Activated T-helper 1 cell treated with anti-CD3 and anti-CD28 coated beads, Interleukin-12 subunit alpha, Interleukin-12 subunit beta, Interleukin-2, Interleukin-4 antibody, amounts not matched to agents 30 ng/mL and 10 ng/mL and 1 ng/mL, durations not matched to agents 14 hours and 24 hours and 36 hours (primary cell): ENCODE results near the gene PRDM2. TPM values are rescaled to one million over a fixed set of nuclear protein-coding genes. Genes with fewer than 3 reads are reported as not detected.
A peak's percentile ranks its signal among the peaks of the same experiment; 100 is the strongest.

ENCODE experiments used
- DNase-seq: peaks from one replicate; pipeline ENCODE4 v3.0.0; 2021; ENCODE audit warnings: low spot score
- H3K27ac Mint-ChIP-seq: one replicate; pipeline ENCODE4 v1.8.0; 2021; ENCODE audit warnings: mild to moderate bottlenecking, mixed read lengths
- H3K27me3 Mint-ChIP-seq: one replicate; pipeline ENCODE4 v1.8.0; 2022; ENCODE audit warnings: mild to moderate bottlenecking, moderate library complexity, mixed read lengths; ENCODE audit not compliant: insufficient read depth
- H3K36me3 Mint-ChIP-seq: one replicate; pipeline ENCODE4 v1.8.0; 2021; ENCODE audit warnings: low read depth, mixed read lengths
- H3K4me1 Mint-ChIP-seq: one replicate; pipeline ENCODE4 v1.8.0; 2021; ENCODE audit warnings: low read depth, mixed read lengths
- H3K4me3 Mint-ChIP-seq: one replicate; pipeline ENCODE4 v1.8.0; 2021; ENCODE audit warnings: mild to moderate bottlenecking, moderate library complexity, mixed read lengths
- H3K9me3 Mint-ChIP-seq: one replicate; pipeline ENCODE4 v1.8.0; 2021; ENCODE audit warnings: mixed read lengths
- intact Hi-C: fragments of 100-400 bp; cut with micrococcal nuclease; formaldehyde crosslinking; loops from one replicate; pipeline ENCODE4 v1.15.1; 2024
- total RNA-seq: library from RNA; stranded (reverse); gene quantifications from 2 replicates; pipeline ENCODE4 v1.2.3, GENCODE V29; 2022

PRDM2 gene, protein sequence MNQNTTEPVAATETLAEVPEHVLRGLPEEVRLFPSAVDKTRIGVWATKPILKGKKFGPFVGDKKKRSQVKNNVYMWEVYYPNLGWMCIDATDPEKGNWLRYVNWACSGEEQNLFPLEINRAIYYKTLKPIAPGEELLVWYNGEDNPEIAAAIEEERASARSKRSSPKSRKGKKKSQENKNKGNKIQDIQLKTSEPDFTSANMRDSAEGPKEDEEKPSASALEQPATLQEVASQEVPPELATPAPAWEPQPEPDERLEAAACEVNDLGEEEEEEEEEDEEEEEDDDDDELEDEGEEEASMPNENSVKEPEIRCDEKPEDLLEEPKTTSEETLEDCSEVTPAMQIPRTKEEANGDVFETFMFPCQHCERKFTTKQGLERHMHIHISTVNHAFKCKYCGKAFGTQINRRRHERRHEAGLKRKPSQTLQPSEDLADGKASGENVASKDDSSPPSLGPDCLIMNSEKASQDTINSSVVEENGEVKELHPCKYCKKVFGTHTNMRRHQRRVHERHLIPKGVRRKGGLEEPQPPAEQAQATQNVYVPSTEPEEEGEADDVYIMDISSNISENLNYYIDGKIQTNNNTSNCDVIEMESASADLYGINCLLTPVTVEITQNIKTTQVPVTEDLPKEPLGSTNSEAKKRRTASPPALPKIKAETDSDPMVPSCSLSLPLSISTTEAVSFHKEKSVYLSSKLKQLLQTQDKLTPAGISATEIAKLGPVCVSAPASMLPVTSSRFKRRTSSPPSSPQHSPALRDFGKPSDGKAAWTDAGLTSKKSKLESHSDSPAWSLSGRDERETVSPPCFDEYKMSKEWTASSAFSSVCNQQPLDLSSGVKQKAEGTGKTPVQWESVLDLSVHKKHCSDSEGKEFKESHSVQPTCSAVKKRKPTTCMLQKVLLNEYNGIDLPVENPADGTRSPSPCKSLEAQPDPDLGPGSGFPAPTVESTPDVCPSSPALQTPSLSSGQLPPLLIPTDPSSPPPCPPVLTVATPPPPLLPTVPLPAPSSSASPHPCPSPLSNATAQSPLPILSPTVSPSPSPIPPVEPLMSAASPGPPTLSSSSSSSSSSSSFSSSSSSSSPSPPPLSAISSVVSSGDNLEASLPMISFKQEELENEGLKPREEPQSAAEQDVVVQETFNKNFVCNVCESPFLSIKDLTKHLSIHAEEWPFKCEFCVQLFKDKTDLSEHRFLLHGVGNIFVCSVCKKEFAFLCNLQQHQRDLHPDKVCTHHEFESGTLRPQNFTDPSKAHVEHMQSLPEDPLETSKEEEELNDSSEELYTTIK (N-terminal part only)
- 48.5 and 50.4 TPM in 2 replicates for total RNA-seq

DNA sequence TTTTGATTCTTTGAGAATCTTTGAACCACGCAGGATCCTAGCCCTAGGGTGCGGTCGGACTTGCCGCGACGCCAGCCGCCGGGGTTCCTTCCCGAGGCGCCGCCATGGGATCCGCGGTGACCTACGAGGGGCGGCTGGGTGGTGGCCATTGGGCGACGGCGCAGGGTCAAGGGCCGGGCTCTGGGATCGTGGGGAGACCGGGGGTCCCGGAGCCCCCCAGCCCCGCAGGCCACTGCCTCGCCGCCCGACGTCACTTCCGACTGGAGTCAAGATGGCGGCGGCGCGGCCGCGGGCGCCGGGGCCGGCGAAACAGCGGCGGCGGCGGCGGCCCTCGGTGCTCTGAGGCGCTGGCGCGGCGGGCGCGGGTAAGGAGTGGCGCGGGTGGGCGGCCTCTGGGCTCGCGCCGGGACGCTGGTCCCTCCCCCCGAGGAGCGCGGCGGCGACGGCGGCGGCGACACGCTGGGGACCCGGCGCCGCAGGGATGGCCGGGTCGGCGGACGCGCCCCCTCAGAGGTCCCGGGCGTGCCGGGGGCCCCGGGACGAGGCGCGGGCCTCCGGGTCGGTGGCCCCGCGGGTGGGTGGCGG is at the start of gene PRDM2:
PRDM2 (plus strand) TSS at position 253 of the 585 bp plus-strand sequence. CDS start 15,418 bp downstream, outside the sequence.
- Mint-ChIP-seq H3K4me3 (peak within 1 kb of the TSS; percentile 100), H3K9me3 (peaks cover 7% of the 10 kb centered on the region), H3K27me3 (peaks cover 6% of the 10 kb centered on the region), H3K27ac (peak within 1 kb of the TSS; percentile 99), H3K4me1 (peaks cover 45% of the 10 kb centered on the region), H3K36me3 (peaks cover 13% of the 10 kb centered on the region)
- DNase-seq: peak; percentile 57
- intact Hi-C loops: loop anchor here (1.0 kb wide), 1 partner anchor 49 kb away; no protein-coding TSS in a partner anchor

DNA sequence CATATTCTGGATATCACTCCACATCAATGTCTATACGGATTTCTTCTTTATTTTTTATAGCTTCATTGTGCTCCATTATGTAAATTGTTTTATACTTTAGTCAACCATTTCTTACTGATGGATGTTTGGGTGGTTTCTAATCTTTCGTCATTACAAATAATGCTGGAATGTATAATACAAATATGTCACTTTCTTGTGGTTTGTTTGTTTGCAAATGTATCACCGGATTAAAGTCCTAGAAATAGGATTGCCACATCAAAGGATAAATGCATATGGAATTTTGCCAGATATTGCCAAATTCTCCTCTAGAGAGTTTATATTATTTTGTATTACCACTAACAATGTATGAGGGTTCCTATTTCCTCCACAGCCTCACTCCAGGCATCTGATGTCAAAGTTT is 48.7 kb upstream of the PRDM2 start:
- H3K4me1 Mint-ChIP-seq: no peaks in the 10 kb centered on the region
- no peak for DNase-seq
- no peak overlapping the region for H3K27ac Mint-ChIP-seq
- peaks cover 2% of the 10 kb centered on the region for H3K27me3 Mint-ChIP-seq
- H3K4me3 Mint-ChIP-seq: no peak overlapping the region
- no peaks in the 10 kb centered on the region for H3K36me3 Mint-ChIP-seq
- peaks cover 3% of the 10 kb centered on the region for H3K9me3 Mint-ChIP-seq
- intact Hi-C loops: no loop called here

DNA sequence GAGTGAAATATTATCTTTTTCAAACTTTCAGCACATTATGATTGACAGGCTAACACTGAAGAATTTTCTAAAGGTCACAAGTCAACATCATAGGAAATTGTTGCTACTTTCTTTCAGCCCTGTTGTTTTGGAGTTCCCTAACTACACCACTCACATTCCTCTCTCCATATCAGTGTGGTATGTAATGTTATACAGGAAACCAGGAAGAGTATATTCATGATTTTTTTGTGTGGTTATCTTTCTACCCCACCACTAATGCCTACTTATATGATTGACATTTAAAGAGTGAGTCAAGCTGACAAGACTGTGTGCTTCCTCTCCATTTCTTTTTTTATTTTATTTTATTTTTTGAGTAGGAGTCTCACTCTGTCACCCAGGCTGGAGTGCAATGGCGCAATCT is 47.8 kb upstream of the PRDM2 start:
- Mint-ChIP-seq H3K36me3 (no peaks in the 10 kb centered on the region), H3K27ac (no peak overlapping the region), H3K9me3 (peaks cover 3% of the 10 kb centered on the region), H3K27me3 (peaks cover 2% of the 10 kb centered on the region), H3K4me3 (no peak overlapping the region), H3K4me1 (no peaks in the 10 kb centered on the region)
- DNase-seq: no peak
- intact Hi-C loops: no loop called here

DNA sequence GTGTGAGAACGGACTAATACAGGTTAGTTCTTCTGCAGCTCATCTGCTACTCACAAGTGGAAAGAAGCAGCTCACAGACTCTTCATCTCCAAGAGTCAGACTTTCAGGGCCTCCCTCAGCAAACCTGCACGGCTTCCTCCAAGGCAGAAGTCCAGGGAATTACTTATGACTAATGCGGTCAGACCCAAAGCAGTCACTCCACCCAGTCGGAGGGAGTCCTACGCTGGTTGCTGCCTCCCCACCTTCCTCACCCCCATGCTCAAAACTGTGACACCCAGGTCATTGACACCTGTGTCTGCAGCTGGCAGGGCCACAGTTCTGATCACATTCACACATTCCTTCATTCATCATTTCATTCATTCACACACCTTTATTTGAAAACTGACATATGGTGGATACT is 38.4 kb upstream of the PRDM2 start:
- Mint-ChIP-seq H3K36me3 (no peaks in the 10 kb centered on the region), H3K27ac (no peak overlapping the region), H3K4me3 (no peak overlapping the region), H3K27me3 (peaks cover 3% of the 10 kb centered on the region), H3K4me1 (peaks cover 6% of the 10 kb centered on the region), H3K9me3 (peaks cover 4% of the 10 kb centered on the region)
- intact Hi-C loops: no loop called here
- DNase-seq: no peak

DNA sequence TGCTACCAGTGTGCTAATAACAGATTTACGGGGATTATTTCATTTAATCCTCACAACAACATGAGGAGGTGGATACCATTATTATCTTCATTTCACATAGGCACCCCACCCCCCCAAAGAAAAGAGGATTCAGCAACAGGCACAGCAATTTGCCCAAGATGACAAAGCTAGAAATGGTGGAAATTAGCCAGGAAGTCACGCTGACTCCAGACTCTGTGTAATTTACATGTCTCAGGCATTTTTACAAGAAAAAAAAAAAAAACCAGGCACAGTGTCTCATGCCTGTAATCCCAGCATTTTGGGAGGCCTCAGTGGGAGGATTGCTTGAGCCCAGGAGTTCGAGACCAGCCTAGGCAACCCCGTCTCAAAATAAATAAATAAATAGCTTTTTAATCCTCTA is 37.5 kb upstream of the PRDM2 start:
- H3K36me3 Mint-ChIP-seq: no peaks in the 10 kb centered on the region
- H3K4me1 Mint-ChIP-seq: peaks cover 6% of the 10 kb centered on the region
- no peak for DNase-seq
- intact Hi-C loops: no loop called here
- peaks cover 4% of the 10 kb centered on the region for H3K9me3 Mint-ChIP-seq
- H3K4me3 Mint-ChIP-seq: no peak overlapping the region
- no peak overlapping the region for H3K27ac Mint-ChIP-seq
- H3K27me3 Mint-ChIP-seq: peaks cover 3% of the 10 kb centered on the region

DNA sequence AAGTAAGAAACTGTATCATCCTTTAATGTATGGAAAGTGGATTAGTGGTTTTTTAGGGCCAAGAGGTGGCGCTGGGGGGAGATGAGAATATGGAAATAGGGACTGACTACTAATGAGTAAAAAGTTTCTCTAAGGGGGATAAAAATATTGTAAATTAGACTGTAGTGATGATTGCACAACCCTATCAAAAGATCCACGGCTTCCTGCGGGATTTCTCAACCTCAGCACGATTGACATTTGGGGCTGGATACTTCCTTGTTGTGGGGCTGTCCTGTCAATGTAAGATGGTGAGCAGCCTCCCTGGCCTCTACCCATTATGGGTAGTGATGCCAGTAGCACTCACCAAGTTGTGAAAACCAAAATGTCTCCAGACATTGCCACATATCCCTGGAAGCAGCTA is 36.0 kb upstream of the PRDM2 start:
- DNase-seq: no peak
- intact Hi-C loops: no loop called here

DNA sequence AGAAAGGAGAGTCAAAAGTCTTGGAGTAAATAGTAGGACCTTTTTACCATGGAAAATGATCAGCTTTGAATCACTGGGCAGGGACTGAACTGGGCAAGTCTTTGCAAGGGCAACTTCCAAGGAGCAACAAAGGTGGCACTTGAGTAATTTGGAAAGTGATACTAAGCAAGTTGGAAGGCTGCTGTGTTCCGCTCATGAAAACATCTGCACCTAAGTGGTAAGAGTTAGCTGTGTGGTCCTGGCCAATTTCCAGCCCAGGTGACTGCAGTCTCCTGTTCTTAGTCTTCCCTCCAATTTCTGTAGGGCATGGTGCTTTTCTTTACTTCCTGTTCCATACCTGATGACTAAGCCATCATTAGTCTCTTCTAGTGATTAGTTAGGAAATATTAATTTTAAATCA is 35.5 kb upstream of the PRDM2 start:
- intact Hi-C loops: no loop called here
- H3K4me3 Mint-ChIP-seq: no peak overlapping the region
- H3K27ac Mint-ChIP-seq: no peak overlapping the region
- no peak for DNase-seq
- no peaks in the 10 kb centered on the region for H3K27me3 Mint-ChIP-seq
- no peaks in the 10 kb centered on the region for H3K36me3 Mint-ChIP-seq
- peaks cover under 1% of the 10 kb centered on the region for H3K9me3 Mint-ChIP-seq
- H3K4me1 Mint-ChIP-seq: peaks cover 6% of the 10 kb centered on the region

More for the DNA sequence above, 36.0 kb upstream of the PRDM2 start:
- Mint-ChIP-seq H3K9me3 (peaks cover 4% of the 10 kb centered on the region), H3K4me3 (no peak overlapping the region), H3K27me3 (peaks cover 3% of the 10 kb centered on the region), H3K36me3 (no peaks in the 10 kb centered on the region), H3K27ac (no peak overlapping the region), H3K4me1 (peaks cover 6% of the 10 kb centered on the region)

DNA sequence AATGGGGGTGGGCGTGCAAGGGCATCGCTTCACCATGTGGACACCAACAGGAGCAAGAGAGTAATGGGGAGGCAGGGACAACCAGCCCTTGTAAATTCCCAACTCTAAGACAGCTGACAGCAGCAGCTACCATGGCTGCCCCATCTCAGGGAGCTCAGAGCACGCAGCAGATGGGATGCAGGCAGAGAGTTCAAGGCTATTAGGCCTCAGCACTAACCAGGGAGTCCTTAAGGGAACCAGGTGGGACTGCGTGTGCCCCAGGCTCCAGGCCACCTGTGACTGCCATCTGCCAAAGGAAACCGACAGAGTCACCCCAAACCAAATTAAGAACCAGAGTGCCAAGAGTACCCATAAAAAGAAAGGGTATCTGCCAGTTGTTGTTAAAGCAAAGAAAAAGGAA is 33.7 kb upstream of the PRDM2 start:
- no peaks in the 10 kb centered on the region for H3K9me3 Mint-ChIP-seq
- H3K27ac Mint-ChIP-seq: no peak overlapping the region
- H3K36me3 Mint-ChIP-seq: no peaks in the 10 kb centered on the region
- intact Hi-C loops: loop anchor here (5.0 kb wide), 1 partner anchor 81 kb away; no protein-coding TSS in a partner anchor
- H3K4me1 Mint-ChIP-seq: peaks cover 6% of the 10 kb centered on the region
- H3K27me3 Mint-ChIP-seq: peaks cover 3% of the 10 kb centered on the region
- no peak overlapping the region for H3K4me3 Mint-ChIP-seq
- no peak for DNase-seq

DNA sequence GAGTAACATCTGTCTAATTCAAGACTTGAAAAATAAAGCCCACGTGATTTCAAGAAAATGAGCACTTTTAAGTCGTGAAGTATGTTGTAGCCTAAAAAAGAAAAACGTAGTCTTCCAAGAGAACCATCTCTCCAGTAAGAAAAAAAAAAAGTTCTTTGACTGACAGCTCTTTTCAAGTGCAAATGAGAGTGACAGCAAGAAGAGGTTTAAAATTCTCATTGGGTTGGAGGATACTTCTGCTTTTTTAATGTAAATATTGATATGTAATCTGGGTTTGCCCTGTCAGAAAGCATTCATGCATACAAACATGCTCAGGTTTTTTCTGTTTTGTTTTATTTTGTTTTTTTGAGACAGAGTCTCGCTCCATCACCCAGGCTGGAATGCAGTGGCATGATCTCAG is 32.3 kb upstream of the PRDM2 start:
- H3K27ac Mint-ChIP-seq: no peak overlapping the region
- peaks cover 3% of the 10 kb centered on the region for H3K27me3 Mint-ChIP-seq
- intact Hi-C loops: loop anchor here (5.0 kb wide), 1 partner anchor 80 kb away; no protein-coding TSS in a partner anchor
- no peaks in the 10 kb centered on the region for H3K36me3 Mint-ChIP-seq
- H3K4me1 Mint-ChIP-seq: peaks cover 6% of the 10 kb centered on the region
- H3K4me3 Mint-ChIP-seq: no peak overlapping the region
- DNase-seq: no peak
- no peaks in the 10 kb centered on the region for H3K9me3 Mint-ChIP-seq

DNA sequence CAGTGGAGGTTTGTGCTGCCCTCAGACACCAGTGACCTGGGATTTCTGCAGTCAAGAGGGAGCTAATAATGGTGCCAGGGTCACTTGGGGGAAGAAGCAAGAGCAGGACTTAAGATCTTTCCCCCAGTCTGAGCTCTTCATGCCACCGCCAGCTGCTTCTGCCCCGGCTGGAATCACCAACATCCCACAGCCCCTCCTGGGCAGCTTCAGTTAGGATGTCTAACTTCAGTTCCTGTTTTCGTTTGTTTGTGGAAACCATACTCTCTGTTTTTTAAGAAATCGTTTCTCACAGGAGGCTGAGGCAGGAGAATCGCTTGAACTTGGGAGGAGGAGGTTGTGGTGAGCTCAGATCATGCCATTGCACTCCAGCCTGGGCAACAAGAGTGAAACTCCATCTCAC is 25.6 kb upstream of the PRDM2 start:
- H3K4me3 Mint-ChIP-seq: no peak overlapping the region
- no peak overlapping the region for H3K27ac Mint-ChIP-seq

DNA sequence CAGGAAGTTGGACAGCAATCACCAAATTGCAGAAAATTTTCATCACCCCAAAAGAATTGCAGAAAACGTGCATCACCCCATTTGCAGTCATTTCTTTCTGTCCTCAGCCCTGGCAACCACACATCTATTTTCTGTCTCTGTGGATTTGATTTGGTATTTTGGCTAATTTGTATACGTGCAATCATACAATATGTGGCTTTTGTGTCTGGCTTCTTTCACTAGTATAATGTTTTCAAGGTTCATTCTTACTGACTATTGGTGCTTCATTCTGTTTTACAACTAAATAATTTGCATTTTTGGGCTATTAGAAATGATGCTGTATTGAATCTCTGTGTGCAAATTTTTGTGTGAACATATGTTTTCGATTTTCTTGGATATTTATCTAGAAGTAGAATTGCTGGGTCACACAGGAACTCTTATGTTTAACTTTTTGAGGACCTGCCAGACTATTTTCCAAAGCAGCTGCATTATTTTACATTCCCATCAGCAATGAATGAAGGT is 24.8 kb upstream of the PRDM2 start:
- Mint-ChIP-seq H3K9me3 (peaks cover 3% of the 10 kb centered on the region), H3K27ac (no peak overlapping the region), H3K27me3 (peaks cover 21% of the 10 kb centered on the region), H3K4me3 (no peak overlapping the region), H3K36me3 (peaks cover 1% of the 10 kb centered on the region), H3K4me1 (no peaks in the 10 kb centered on the region)
- DNase-seq: no peak
- intact Hi-C loops: no loop called here

More for the DNA sequence above, 25.6 kb upstream of the PRDM2 start:
- Mint-ChIP-seq H3K27me3 (peaks cover 22% of the 10 kb centered on the region), H3K36me3 (peaks cover 1% of the 10 kb centered on the region), H3K9me3 (peaks cover 3% of the 10 kb centered on the region), H3K4me1 (no peaks in the 10 kb centered on the region)
- DNase-seq: no peak
- intact Hi-C loops: no loop called here

DNA sequence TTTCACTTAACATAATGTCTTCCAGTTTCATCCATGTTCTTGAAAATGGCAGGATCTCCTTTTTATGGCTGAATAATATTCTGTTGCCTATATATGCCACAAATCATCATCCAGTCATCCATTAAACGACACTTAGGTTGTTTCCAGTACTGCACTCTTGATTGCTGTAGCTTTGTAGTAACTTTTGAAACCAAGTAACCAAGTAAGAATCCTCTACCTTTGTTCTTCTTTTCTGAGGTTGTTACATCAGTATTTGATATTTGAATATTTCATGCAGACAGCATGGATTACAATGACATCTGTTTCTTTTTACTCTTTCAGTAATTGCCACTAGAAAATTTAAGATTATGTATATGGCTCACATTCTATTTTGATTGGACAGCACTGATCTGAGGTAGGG is 22.1 kb upstream of the PRDM2 start:
- Mint-ChIP-seq H3K36me3 (peaks cover 1% of the 10 kb centered on the region), H3K27ac (no peak overlapping the region), H3K9me3 (peaks cover 3% of the 10 kb centered on the region), H3K4me1 (no peaks in the 10 kb centered on the region), H3K27me3 (peaks cover 32% of the 10 kb centered on the region), H3K4me3 (no peak overlapping the region)
- DNase-seq: no peak
- intact Hi-C loops: no loop called here
